BE2C (cell line): ENCODE measurements around the gene HGD. TPM values are rescaled to one million over a fixed set of nuclear protein-coding genes. Genes with fewer than 3 reads are reported as not detected.
"Not testable (repeated sequence)": the region's sequence is repeated elsewhere in the genome, so short reads cannot be mapped to it uniquely, and the experiment has no call there.

Experiments used
- DNase-seq: peaks from one replicate; pipeline ENCODE4 v3.0.0-alpha.2; 2020
- H3K27me3 ChIP-seq: fragments of 250-450 bp; sonication (Bioruptor Pico); 2 replicates; pipeline ENCODE4 v1.5.1; 2020; ENCODE audit warnings: mild to moderate bottlenecking
- H3K36me3 ChIP-seq: fragments of 250-450 bp; sonication (Bioruptor Pico); 2 replicates; pipeline ENCODE4 v1.5.1; 2020; ENCODE audit warnings: mild to moderate bottlenecking
- H3K4me1 ChIP-seq: fragments of 250-450 bp; sonication (Bioruptor Pico); 2 replicates; pipeline ENCODE4 v1.5.1; 2020
- H3K4me3 ChIP-seq: 2 replicates; pipeline ENCODE4 v1.5.1; 2011; ENCODE audit warnings: low read depth, low read length
- H3K9me3 ChIP-seq: fragments of 250-450 bp; sonication (Bioruptor Pico); 2 replicates; pipeline ENCODE4 v1.5.1; 2020
- polyA plus RNA-seq: library from polyadenylated mRNA; unstranded; fragments of >200 nt; gene quantifications from one replicate; pipeline ENCODE4 v1.2.1, GENCODE V29; 2012; ENCODE audit warnings: low read depth, missing spikeins; ENCODE audit not compliant: insufficient read length, insufficient read depth
- TF ChIP-seq, protein P1 (sequence below): IDR thresholded peaks from 2 replicates; pipeline ENCODE4 v1.5.1; 2012; ENCODE audit warnings: mild to moderate bottlenecking, low read depth, low read length

The HGD gene, protein sequence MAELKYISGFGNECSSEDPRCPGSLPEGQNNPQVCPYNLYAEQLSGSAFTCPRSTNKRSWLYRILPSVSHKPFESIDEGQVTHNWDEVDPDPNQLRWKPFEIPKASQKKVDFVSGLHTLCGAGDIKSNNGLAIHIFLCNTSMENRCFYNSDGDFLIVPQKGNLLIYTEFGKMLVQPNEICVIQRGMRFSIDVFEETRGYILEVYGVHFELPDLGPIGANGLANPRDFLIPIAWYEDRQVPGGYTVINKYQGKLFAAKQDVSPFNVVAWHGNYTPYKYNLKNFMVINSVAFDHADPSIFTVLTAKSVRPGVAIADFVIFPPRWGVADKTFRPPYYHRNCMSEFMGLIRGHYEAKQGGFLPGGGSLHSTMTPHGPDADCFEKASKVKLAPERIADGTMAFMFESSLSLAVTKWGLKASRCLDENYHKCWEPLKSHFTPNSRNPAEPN
- polyA plus RNA-seq: 2.3 TPM

DNA sequence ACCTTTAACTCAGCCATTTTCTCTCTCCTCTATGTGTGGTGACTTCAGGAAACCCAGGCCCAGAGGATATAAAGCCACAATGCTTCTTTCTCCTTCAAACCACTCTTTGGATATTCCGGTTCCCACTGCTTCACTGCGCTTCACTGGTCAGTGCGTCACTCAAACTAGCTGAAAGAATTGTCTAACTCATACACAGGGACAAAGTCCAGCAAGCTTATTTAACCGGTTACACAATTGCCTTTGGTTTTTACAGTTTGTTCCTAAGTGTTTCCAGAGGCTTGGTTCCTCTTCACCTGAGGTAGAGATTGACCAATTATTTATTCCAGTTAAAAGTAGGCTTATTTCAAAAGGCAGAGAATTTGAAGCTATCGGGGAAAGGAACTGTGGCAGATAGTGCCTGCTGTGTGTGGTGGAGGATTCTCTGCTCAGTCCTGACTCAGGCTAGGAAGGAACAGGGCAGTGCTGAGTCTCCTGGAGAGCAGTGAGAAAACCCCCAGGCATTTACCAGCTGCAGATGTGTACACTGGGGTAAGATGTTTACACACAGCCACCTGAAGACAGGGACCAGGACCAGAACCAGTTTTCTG, at the start of gene HGD:
Gene HGD (minus strand): TSS at position 145 of the 587 bp plus-strand sequence. CDS start 128 bp downstream, at position 17.
- TF ChIP-seq, protein P1, sequence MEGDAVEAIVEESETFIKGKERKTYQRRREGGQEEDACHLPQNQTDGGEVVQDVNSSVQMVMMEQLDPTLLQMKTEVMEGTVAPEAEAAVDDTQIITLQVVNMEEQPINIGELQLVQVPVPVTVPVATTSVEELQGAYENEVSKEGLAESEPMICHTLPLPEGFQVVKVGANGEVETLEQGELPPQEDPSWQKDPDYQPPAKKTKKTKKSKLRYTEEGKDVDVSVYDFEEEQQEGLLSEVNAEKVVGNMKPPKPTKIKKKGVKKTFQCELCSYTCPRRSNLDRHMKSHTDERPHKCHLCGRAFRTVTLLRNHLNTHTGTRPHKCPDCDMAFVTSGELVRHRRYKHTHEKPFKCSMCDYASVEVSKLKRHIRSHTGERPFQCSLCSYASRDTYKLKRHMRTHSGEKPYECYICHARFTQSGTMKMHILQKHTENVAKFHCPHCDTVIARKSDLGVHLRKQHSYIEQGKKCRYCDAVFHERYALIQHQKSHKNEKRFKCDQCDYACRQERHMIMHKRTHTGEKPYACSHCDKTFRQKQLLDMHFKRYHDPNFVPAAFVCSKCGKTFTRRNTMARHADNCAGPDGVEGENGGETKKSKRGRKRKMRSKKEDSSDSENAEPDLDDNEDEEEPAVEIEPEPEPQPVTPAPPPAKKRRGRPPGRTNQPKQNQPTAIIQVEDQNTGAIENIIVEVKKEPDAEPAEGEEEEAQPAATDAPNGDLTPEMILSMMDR: no peak
- Histone ChIP-seq H3K4me1 (peaks cover 13% of the 10 kb centered on the region), H3K27me3 (no peaks in the 10 kb centered on the region), H3K4me3 (no peak within 1 kb of the TSS), H3K36me3 (no peaks in the 10 kb centered on the region), H3K9me3 (no peaks in the 10 kb centered on the region)
- no peak for DNase-seq

DNA sequence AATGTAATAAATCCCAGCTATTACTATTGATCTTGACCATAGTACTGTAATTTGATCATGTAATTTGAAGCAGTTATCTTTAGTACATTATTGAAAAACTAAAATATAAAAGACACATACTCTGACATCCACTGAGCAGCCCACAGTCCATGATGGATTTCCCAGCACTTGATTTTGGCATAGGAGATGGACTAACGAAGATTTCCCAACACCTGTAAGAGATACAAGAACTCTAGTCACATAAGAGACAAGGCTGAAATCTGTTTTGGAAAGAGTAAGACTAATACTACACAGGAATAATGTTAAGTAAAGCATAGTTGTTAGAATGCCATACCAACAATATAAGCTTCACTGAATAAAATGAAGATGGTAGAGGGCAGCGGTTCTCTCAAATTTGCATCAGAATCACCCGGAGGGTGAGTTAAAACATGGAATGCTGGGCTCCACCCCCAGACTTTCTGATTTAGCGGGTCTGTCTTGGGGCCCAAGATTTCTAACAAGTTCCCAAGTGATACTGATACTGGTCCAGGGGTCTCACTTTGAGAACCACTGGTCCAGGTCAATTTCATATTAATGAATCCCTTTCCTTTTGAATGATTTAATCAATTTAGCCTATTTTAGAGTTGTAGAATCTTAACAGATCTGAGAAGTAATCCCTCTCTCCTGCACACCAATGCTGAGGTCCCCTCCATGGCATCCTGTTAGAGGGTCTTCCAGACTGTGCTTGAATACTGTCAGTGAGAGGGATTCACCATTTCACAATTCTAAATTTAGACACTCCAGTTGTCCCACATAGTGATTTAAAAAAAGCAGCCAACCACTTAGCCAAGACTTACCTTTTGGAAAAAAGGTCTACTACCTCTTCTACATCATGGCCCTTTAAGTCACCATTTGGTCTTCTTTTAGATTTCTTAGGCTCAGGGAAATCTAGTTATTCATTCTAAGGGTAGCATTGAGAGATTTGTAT, 48.8 kb upstream of the HGD start:
- Histone ChIP-seq H3K4me1 (no peaks in the 10 kb centered on the region), H3K9me3 (no peaks in the 10 kb centered on the region; the same call in 1 of the 2 replicates), H3K36me3 (peaks cover 8% of the 10 kb centered on the region), H3K4me3 (no peak overlapping the region), H3K27me3 (no peaks in the 10 kb centered on the region)
- DNase-seq: no peak
- TF ChIP-seq, protein P1: no peak

DNA sequence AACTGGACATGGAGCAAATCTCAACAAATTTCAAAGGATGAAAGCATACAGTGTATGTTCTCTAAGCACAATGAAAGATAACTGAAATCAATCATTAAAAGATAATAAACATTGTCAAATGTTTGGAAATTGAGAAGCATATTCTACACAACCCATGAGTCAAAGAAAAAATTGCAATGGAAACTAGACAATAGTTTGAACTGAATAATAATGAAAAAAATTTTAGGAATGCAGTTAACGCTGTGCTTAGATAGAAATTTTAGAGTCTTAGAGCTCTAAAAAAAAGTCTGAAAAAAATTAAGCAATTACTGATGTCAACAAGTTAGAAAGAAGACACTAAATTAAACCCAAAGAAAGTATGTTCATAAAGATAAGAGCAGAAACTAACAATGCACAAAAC, 44.8 kb upstream of the HGD start:
- no peak for DNase-seq
- no peak overlapping the region for H3K4me3 ChIP-seq
- no peaks in the 10 kb centered on the region for H3K9me3 ChIP-seq
- TF ChIP-seq, protein P1: no peak
- H3K27me3 ChIP-seq: no peaks in the 10 kb centered on the region
- H3K36me3 ChIP-seq: peaks cover 8% of the 10 kb centered on the region
- no peaks in the 10 kb centered on the region for H3K4me1 ChIP-seq

DNA sequence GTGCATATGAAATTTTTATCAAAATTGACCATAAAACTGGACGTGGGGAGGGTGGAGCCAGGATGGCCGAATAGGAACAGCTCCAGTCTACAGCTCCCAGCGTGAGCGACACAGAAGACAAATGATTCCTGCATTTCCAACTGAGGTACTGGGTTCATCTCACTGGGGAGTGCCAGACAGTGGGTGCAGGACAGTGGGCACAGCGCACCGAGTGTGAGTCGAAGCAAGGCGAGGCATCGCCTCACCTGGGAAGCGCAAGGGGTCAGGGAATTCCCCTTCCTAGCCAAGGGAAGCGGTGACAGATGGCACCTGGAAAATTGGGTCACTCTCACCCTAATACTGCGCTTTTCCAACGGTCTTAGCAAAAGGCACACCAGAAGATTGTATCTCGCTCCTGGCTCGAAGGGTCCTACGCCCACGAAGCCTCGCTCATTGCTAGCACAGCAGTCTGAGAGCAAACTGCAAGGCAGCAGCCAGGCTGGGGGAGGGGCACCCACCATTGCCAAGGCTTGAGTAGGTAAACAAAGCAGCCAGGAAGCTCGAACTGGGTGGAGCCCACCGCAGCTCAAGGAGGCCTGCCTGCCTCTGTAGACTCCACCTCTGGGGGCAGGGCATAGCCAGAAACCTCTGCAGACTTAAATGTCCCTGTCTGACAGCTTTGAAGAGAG, 37.3 kb upstream of the HGD start:
- H3K4me3 ChIP-seq, H3K27me3 ChIP-seq, H3K9me3 ChIP-seq, H3K4me1 ChIP-seq, H3K36me3 ChIP-seq: not testable (repeated sequence)
- DNase-seq: peak; percentile 10

DNA sequence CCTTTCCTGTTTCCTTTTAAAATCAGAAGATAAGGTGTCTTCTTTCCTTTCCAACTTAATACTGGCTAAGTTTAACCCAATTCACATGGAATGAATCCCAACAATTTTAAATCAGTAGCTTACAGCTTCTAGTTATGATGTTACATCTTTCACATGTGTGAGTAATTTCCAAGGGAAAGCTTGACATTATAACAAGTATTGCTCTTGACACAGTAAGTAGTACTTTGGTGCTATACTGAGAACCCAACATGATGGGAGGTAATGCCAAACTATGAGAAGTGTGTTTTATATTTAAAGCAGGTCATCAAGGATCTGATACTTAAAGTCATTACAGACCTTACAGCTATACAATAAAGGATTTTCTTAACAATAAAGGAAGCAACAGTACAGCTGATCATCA, 31.2 kb upstream of the HGD start:
- H3K27me3 ChIP-seq: no peaks in the 10 kb centered on the region
- H3K9me3 ChIP-seq: no peaks in the 10 kb centered on the region
- no peaks in the 10 kb centered on the region; the same call in 1 of the 2 replicates for H3K36me3 ChIP-seq
- TF ChIP-seq, protein P1: no peak
- H3K4me3 ChIP-seq: no peak overlapping the region
- no peak for DNase-seq
- no peaks in the 10 kb centered on the region for H3K4me1 ChIP-seq

DNA sequence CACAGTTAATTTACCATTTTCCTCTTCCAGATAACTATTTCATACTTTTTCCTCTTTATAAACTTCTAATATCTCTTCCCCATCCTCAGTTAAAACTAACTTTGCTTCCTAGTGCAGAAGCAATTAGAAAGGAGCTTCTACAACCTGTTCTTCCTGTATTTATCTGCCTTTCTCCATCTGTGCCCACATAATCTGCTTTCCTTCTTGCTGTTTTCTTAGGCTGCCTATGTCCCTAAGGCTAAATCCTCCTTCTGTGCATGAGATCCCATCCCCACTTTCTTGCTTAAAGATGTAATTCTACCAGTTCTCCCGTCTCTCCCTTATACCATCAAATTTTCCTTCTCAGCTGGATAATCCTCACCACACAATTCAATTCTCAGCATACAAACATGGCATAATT, 28.3 kb upstream of the HGD start:
- H3K4me1 ChIP-seq: no peaks in the 10 kb centered on the region
- no peaks in the 10 kb centered on the region; the same call in 1 of the 2 replicates for H3K36me3 ChIP-seq
- TF ChIP-seq, protein P1: no peak
- H3K4me3 ChIP-seq: no peak overlapping the region
- H3K9me3 ChIP-seq: no peaks in the 10 kb centered on the region
- H3K27me3 ChIP-seq: no peaks in the 10 kb centered on the region
- DNase-seq: no peak
